Measurements from ENCODE around the gene ACSF3. TPM values are rescaled to one million over a fixed set of nuclear protein-coding genes. Genes with fewer than 3 reads are reported as not detected.

Gene ACSF3
- total and polyA plus RNA-seq, 2 of the 4 experiments (the other 2 are of a cell fraction), result 9.5 to 14.2 TPM

- H2BK5ac ChIP-seq (ENCODE audit: low read depth, low read length, poor library complexity, severe bottlenecking), result no peak overlapping the region
- dilution Hi-C loops (cut with HindIII; ENCODE audit: low sequenced_read_pairs, unreplicated experiment) (no loop called here), in situ Hi-C loops (cut with MboI; ENCODE audit: low sequenced_read_pairs) (no loop called here), intact Hi-C loops (cut with micrococcal nuclease) (no loop called here)
- no peak overlapping the region for H3K18ac ChIP-seq (ENCODE audit: low read depth, low read length)
- no peak overlapping the region for H2AK9ac ChIP-seq (replicated peaks; ENCODE audit: low read depth, low read length, poor library complexity)
- no TSS peak for BruUV-seq (replicated peaks)
- peaks cover 30% of the 10 kb centered on the region for H3K27me3 ChIP-seq (ENCODE audit: control insufficient read depth, insufficient read depth, low read length)
- H4K8ac ChIP-seq (ENCODE audit: low read depth in 2 of 2, low read length in 2 of 2), result no peak overlapping the region
- ChIA-PET CTCF (no interaction called here), POLR2A (ENCODE audit: unreplicated experiment) (no interaction called here)
- TF ChIP-seq RFX5 (IDR thresholded peaks at IDR 0.05; ENCODE audit: low read depth, low read length) (no peak), RCOR1 (IDR thresholded peaks at IDR 0.05; ENCODE audit: insufficient replicate concordance, low read length) (no peak), MXI1 (IDR thresholded peaks at IDR 0.05; ENCODE audit: borderline replicate concordance, low read depth, low read length) (no peak), NFE2L2 (IDR thresholded peaks at IDR 0.05; ENCODE audit: low read depth, low read length) (no peak), USF2 (IDR thresholded peaks at IDR 0.05; ENCODE audit: low read depth, low read length) (no peak), FOS (IDR thresholded peaks at IDR 0.05; ENCODE audit: low read depth, low read length) (no peak), CEBPB (IDR thresholded peaks at IDR 0.05; ENCODE audit: low read depth, low read length) (no peak)
- no peak overlapping the region for H2BK15ac ChIP-seq (ENCODE audit: low read depth, low read length)
- H2AK5ac ChIP-seq (ENCODE audit: low read depth, low read length), result no peak overlapping the region
- WGBS, 2 experiments (ENCODE audit: extremely low coverage in 2 of 2, insufficient read length in 1 of 2), result 73% methylated on average over 6 of the region's 9 CpGs; no CpG with 5 or more reads in 1 of the 2 experiments
- no peak overlapping the region for H3K23ac ChIP-seq (ENCODE audit: low read depth, low read length)
- no peak overlapping the region for H3K14ac ChIP-seq (replicated peaks; ENCODE audit: low read depth, low read length)
- H3K9me1 ChIP-seq (ENCODE audit: insufficient read depth, low read length), result no peaks in the 10 kb centered on the region
- H2AFZ ChIP-seq (replicated peaks; ENCODE audit: low read length, poor library complexity), result no peak overlapping the region
- no peak overlapping the region for H3K4me2 ChIP-seq (ENCODE audit: low read depth, low read length)
- H2BK20ac ChIP-seq (ENCODE audit: low read depth, low read length), result no peak overlapping the region
- no peak overlapping the region for H3K4ac ChIP-seq (ENCODE audit: low read depth, low read length)
- H3K27ac ChIP-seq (ENCODE audit: insufficient read depth, low read length), result no peak overlapping the region
- no peak for DNase-seq
- H4K91ac ChIP-seq (ENCODE audit: insufficient read depth, low read depth, low read length), result no peak overlapping the region
- H3K36me3 ChIP-seq (ENCODE audit: control insufficient read depth, insufficient read depth, low read length), result no peaks in the 10 kb centered on the region
- H4K5ac ChIP-seq (ENCODE audit: low read depth, low read length), result no peak overlapping the region
- H2BK120ac ChIP-seq (ENCODE audit: low read depth, low read length), result no peak overlapping the region
- H3K9me3 ChIP-seq (ENCODE audit: control insufficient read depth, insufficient read depth, low read length), result no peaks in the 10 kb centered on the region; the same call in 1 of the 2 replicates
- H4K20me1 ChIP-seq (ENCODE audit: insufficient read depth, low read length), result no peaks in the 10 kb centered on the region
- no peak overlapping the region for H3K56ac ChIP-seq (ENCODE audit: extremely low read depth, insufficient read depth, low read length)
- no peaks in the 10 kb centered on the region for H3K4me1 ChIP-seq (ENCODE audit: control insufficient read depth, insufficient read depth, low read length)
- H3K79me1 ChIP-seq (ENCODE audit: low read depth in 1 of 2, low read length in 2 of 2), result no peaks in the 10 kb centered on the region
- no peak overlapping the region for H3K4me3 ChIP-seq (ENCODE audit: insufficient read depth, low read depth, low read length)
- H3K9ac ChIP-seq (ENCODE audit: low read depth, low read length), result no peak overlapping the region
- no peak for ATAC-seq (ENCODE audit: low read depth)
Observed at GRCh38 chr16:89069920-89070319, 23.7 kb upstream of the ACSF3 start.
